Measurements from ENCODE around the gene DDOST.
"Not testable (repeated sequence)": the region's sequence is repeated elsewhere in the genome, so short reads cannot be mapped to it uniquely, and the experiment has no call there.

Gene DDOST

GRCh38 chr1:20691872-20692271, 30.7 kb upstream of the DDOST start:
- DNase-seq (ENCODE audit: low spot score) = no peak

GRCh38 chr1:20689645-20690056, 28.5 kb upstream of the DDOST start:
- DNase-seq (ENCODE audit: low spot score) = no peak

DNA sequence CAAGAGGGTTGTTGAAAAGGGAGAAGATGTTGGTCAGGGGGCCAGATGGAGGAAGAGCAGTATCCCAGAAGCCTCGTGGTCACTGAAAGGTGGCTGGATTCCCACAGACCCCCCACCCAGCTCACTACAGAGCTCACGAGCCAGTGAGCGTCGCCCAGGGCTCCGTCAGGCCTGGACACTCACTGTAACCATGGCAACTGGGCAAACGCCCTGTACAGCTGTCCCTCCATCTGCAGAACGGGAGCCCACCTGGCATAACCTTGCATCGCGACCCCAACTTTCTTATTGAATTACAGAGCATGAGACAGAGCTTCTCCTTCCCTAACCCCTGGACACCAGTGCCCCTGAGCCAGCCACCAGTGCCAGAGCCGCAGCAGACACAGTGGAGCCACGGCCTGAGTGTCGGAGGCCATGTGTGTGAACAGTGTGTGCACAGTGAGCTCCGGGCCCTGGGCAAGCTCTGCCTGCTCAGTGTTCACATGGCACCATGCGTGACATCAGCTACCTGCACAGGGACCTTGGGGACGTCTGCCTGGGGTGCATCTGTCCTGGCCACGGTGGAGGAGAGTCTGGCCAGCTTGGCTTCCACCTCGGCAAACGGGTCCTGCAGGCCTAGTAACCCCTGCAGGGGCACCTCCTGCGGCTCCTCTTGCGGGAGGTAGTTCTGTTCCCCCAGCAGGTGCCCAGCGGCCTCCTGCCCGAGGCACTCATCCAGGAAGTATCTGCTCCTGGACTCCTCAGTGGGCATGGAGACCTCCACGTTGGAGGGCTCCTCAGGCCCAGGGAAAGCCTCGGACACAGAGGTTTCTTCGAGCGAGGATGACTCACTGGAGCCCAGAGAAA, 25.9 kb upstream of the DDOST start:
- DNase-seq (ENCODE audit: low spot score) = no peak

DNA sequence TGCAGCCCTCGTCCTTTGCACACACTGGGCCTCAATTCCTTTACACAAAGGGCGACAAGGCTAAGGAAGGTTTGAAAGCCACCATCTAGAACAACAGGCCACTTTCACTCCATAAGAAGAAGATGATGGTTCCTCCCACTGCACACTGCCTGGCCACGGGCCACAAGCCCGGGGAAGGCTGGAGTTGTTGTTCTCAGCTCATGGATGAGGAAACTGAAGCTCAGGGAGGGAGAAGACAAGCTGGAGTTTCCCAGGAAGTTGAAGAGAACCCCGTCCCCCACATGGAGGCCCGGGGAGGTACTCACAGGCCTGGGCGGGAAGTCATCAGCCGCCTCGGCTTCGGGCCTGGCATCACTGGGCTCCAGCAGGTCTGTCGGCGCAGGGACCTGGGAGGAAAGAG, 24.6 kb upstream of the DDOST start:
- no peak for DNase-seq (ENCODE audit: low spot score)

DNA sequence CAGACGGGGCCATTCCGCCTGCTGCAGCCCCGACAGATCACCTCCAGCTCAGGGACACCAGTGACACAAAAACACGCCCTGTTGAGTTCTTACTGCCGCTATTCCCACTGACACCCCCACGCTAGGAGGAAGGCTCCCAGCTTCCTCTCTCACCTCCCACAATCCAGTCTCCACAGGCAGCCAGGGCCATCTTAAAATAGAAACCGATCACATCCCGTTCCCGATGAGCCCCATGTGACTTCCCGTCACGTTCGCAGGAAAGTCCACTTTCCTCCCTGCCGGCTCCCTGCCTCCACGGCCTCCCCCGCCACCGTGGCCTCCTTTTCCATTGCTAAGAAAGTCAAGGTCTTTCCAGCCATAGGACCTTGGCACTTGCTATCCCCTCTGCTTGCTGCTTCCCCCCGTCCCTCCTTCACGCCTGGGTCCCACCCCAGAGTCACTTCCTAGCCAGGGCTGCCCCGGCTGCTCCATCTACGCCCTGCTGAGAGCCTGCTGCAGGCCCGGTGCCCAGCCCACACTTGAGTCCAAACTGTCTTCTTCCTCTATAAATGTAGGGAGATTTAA, 24.0 kb upstream of the DDOST start:
- DNase-seq (ENCODE audit: low spot score) = no peak

DNA sequence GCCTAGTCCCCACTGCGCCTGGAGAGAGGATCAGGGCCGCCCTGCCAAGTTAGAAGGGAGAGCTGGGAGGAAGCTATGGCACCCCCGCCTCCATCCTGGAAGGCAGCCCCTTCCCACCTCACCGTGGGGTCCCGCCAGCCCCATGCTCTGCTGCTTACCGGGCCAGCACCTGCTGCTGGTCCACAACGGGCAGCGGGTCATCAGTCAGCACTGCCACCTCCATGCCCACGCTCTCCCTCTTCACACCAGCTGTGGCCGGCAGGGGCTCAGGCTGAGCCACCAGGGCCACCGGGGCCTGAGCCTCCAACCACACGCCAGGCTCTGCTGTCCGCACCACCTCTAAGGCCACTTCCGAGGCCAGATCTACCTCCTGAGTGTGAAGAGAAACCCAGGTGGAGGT, 23.5 kb upstream of the DDOST start:
- no peak for DNase-seq (ENCODE audit: low spot score)

- no peak for DNase-seq (ENCODE audit: low spot score)
Observed at GRCh38 chr1:20684050-20684620, 23.0 kb upstream of the DDOST start.

- DNase-seq (ENCODE audit: low spot score) = no peak
Observed at GRCh38 chr1:20683614-20684013, 22.4 kb upstream of the DDOST start.

- no peak for DNase-seq (ENCODE audit: low spot score)
Observed at GRCh38 chr1:20682571-20683236, 21.5 kb upstream of the DDOST start.

DNA sequence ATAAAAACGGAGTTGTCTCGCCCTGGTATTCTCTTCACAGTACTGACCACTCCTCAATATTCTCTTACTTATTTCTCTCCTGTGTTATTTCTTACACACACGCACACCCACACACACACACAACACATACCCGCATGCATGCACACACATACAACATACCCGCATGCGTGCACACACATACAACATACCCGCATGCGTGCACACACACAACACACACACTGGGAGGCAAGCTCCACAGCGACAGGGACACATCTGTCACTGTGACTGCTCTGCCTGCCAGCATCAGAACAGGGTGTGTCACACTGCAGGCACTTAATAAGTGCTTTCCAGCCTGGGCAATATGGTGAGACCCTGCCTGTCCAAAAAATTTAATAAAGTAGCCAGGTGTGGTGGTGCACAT, 20.8 kb upstream of the DDOST start:
- no peak for DNase-seq (ENCODE audit: low spot score)

GRCh38 chr1:20680269-20680668, 19.1 kb upstream of the DDOST start:
- DNase-seq (ENCODE audit: low spot score) = no peak

DNA sequence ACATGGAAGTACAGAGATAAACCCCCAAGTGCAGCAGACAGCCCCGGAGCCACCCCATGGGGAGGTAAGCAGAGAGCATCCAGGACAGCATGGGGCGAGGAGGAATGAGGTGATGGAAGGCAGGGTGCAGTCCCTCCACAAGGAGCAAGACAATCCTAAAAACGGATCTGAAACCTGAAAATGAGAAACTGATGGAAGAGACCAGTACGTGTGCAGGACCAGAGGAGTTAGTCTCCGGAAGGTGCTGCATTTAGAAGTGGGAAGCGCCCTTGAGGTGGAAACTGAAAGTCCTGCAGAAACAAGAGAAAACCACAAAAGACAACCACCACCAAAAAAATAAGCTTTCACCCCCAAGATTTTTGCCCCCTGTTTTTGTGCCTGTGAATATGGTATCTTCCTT, 17.4 kb upstream of the DDOST start:
- DNase-seq (ENCODE audit: low spot score) = no peak

DNA sequence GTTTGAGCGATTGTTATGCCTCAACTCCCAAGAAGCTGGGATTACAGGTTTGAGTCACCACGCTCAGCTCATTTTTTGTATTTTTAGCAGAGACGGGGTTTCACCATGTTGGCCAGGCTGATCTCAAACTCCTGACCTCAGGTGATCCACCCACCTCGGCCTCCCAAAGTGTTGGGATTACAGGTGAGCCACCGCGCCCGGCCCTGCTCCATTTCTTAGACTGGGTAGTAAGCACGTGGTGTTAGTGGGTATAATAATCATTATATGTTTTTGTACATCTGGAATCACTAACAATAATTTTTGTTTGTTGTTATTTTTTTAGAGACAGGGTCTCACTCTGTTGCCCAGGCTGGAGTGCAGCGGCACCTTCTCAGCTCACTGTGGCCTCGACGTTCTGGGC, 12.5 kb upstream of the DDOST start:
- DNase-seq (ENCODE audit: low spot score) = not testable (repeated sequence)

GRCh38 chr1:20672265-20672632, 11.1 kb upstream of the DDOST start:
- DNase-seq (ENCODE audit: low spot score) = no peak

GRCh38 chr1:20670936-20671335, 9.8 kb upstream of the DDOST start:
- no peak for DNase-seq (ENCODE audit: low spot score)

GRCh38 chr1:20668581-20668980, 7.4 kb upstream of the DDOST start:
- DNase-seq (ENCODE audit: low spot score) = no peak

DNA sequence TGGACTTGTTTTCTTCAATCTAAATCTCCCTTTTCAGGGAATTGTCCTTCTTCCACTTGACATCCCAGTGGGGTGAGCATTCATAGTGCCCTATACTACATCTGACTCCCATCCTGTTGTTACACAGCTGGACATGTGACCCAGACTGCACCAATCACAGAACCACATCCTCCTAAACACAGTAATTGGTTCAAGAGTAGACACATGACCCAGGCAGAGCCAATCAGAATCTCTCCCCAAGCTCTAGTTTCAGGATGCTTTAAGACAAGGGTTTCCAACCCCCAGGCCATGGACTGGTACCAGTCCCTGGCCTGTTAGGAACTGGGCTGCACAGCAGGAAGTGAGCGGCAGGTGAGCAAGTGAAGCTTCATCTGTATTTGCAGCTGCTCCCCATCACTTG, 5.6 kb upstream of the DDOST start:
- DNase-seq (ENCODE audit: low spot score) = no peak

- DNase-seq (ENCODE audit: low spot score) = no peak
Observed at GRCh38 chr1:20666146-20666545, 5.0 kb upstream of the DDOST start.

DNA sequence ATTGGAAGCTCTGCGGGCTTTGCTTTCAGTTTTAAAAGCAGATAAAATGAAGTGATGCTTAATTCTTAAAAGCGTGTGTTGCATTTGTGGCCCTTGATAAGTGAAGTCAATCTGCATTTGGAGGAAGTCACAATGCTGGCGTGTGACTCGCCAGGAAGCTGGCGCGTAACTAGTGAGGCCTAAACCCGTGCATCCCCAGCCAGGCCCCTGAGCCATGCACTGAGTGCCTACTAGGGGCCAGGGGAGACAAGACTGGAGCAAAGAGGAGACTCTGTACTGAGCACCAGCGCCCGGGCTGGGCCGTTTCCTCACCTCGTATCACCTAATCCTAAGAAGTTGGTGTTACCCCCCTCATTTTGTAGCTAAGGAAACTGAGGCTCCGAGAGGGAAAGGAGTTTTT, 4.6 kb upstream of the DDOST start:
- no peak for DNase-seq (ENCODE audit: low spot score)

DNA sequence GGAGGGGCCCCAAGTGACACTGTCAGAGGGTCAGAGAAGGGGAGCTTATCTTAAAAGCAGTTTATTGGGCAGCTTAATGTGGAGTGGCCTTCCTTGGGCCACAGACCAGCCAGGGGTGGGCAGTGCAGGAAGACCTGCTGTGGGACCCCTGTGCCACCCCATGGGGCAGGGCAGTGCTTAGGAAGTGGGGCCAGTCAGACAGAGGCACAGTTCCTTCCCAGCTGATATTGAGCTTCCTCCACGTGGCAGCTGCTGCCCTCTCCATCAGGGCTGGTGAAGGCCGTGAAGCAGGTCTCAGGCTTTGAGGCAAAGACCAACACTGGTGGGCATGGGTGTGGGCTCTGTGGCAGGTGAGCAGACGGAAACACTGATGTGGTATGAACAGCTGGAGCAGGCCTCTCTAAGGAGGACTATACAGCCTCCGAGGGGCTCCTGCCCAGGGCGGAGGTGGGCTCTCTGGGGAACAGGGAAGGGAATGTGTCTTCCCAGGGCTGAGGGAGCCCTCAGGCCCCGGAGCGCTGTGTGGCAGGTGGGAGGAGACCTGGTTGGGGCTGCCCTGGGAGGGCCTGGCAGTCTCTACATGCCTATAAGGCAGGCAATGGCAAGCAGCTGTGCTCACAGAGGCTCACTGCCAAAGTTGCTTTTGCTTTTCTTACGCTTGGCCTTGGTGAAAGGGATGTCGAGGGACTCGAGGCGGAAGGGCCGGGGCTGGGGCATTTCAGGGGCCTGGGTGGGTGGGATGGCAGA, 3.0 kb upstream of the DDOST start:
- DNase-seq (ENCODE audit: low spot score) = no peak

DNA sequence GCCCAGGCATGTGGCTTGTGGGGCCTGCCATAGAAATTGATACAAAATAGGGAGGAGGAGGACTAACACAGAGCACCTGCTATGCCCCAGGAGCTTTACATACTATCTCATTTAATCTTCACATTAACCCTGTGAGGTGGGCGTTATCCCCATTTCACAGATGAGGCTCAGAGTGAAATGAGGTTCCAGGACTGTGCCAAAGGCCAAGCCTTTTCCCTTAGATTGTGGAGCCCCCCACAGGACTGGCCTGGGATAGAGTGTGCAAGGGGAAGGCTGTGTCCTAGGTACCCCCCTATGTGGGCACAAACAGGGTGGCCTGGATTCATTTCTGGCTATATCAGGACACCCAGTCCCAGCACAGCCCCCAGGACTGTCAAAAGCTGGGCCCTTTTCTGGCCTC, 2.2 kb upstream of the DDOST start:
- no peak for DNase-seq (ENCODE audit: low spot score)

- DNase-seq (ENCODE audit: low spot score) = no peak
Observed at GRCh38 chr1:20662110-20662475, 924 bp upstream of the DDOST start.

- DNase-seq (ENCODE audit: low spot score) = no peak
Observed at GRCh38 chr1:20660847-20661206, 342 bp downstream of the DDOST start.
